Measurements from ENCODE around the gene CABP1. TPM values are rescaled to one million over a fixed set of nuclear protein-coding genes. Genes with fewer than 3 reads are reported as not detected.
"Not testable (repeated sequence)": the region's sequence is repeated elsewhere in the genome, so short reads cannot be mapped to it uniquely, and the experiment has no call there.

Gene CABP1
- total RNA-seq, 1 experiment from 2014 or later: 3.0 TPM

- H2AK5ac ChIP-seq (ENCODE audit: insufficient read length, low read length); H3K4ac ChIP-seq (ENCODE audit: low read depth, low read length); H3K14ac ChIP-seq (ENCODE audit: insufficient read depth, low read length); H3K27me3 ChIP-seq (ENCODE audit: insufficient read depth, low read length); H4K91ac ChIP-seq (ENCODE audit: insufficient read length, low read depth, low read length); H3K18ac ChIP-seq (ENCODE audit: insufficient read length, low read depth, low read length); H3K27ac ChIP-seq (ENCODE audit: insufficient read length, low read depth, low read length); H3K9me3 Mint-ChIP-seq; H2AFZ ChIP-seq (ENCODE audit: low read length); H3K4me1 ChIP-seq (ENCODE audit: insufficient read depth, low read length); H2BK5ac ChIP-seq (ENCODE audit: insufficient read length, low read length); H3K9me3 ChIP-seq (ENCODE audit: control insufficient read depth, low read depth, low read length); H3K23ac ChIP-seq (ENCODE audit: insufficient read length, low read depth, low read length); H4K20me1 ChIP-seq (ENCODE audit: control insufficient read depth, insufficient read depth, insufficient read length); DNase-seq; H3K79me1 ChIP-seq (ENCODE audit: insufficient read depth, low read depth, low read length, poor library complexity, severe bottlenecking); H4K8ac ChIP-seq (replicated peaks; ENCODE audit: insufficient read length, low read depth, low read length); H2BK15ac ChIP-seq (ENCODE audit: low read depth, low read length); H3T11ph ChIP-seq (ENCODE audit: low read length); H2BK12ac ChIP-seq (ENCODE audit: insufficient read length, low read depth, low read length); H3K79me2 ChIP-seq (ENCODE audit: insufficient read depth, low read length); H3K4me3 Mint-ChIP-seq; H3K56ac ChIP-seq (ENCODE audit: insufficient read length, low read depth, low read length); H3K36me3 Mint-ChIP-seq (ENCODE audit: insufficient read depth in 1 of 3, low read depth in 3 of 3); H4K5ac ChIP-seq (ENCODE audit: insufficient read length, low read depth, low read length); H3K27ac Mint-ChIP-seq; H3K23me2 ChIP-seq (ENCODE audit: insufficient read length, low read depth, low read length, poor library complexity, severe bottlenecking); H2BK120ac ChIP-seq (ENCODE audit: low read depth, low read length, poor library complexity, severe bottlenecking); H3K4me2 ChIP-seq (ENCODE audit: insufficient read depth, insufficient read length, low read length); H3K9ac ChIP-seq (ENCODE audit: extremely low read depth, insufficient read length, low read length); H2BK20ac ChIP-seq (ENCODE audit: low read depth, low read length, poor library complexity, severe bottlenecking): not testable (repeated sequence)
- peaks cover 11% of the 10 kb centered on the region for H3K27me3 Mint-ChIP-seq (ENCODE audit: low read depth)
- WGBS (ENCODE audit: extremely low coverage, insufficient read length, low lambda C conversion rate): no CpG with 5 or more reads among the region's 4 CpGs
- H3K4me1 Mint-ChIP-seq: peaks cover 11 to 13% of the 10 kb centered on the region in 2 experiments
Measured at GRCh38 chr12:120617767-120618166, 22.7 kb upstream of the CABP1 start.
